HG03097 (cell line): ENCODE data around the gene CCT3.
"Not testable (repeated sequence)": the region's sequence is repeated elsewhere in the genome, so short reads cannot be mapped to it uniquely, and the experiment has no call there.

ENCODE experiments used
- ATAC-seq: cut with Tn5 transposase; IDR thresholded peaks from one replicate; pipeline ENCODE4 v1.9.1; 2021; ENCODE audit not compliant: unreplicated experiment, low FRiP score

The CCT3 gene

GRCh38 chr1:156337052-156337887, 822 bp downstream of the CCT3 start:
- no peak for ATAC-seq

GRCh38 chr1:156336242-156336641, 1.9 kb downstream of the CCT3 start:
- ATAC-seq, result no peak

GRCh38 chr1:156323179-156323578, 14.9 kb downstream of the CCT3 start:
- ATAC-seq, result not testable (repeated sequence)

- ATAC-seq, result no peak
Measured at GRCh38 chr1:156320560-156320959, 17.5 kb downstream of the CCT3 start.

GRCh38 chr1:156319664-156320063, 18.4 kb downstream of the CCT3 start:
- ATAC-seq, result no peak

- ATAC-seq, result no peak
Measured at GRCh38 chr1:156316909-156317308, 21.2 kb downstream of the CCT3 start.

GRCh38 chr1:156310962-156311361, 27.1 kb downstream of the CCT3 start:
- no peak for ATAC-seq

- no peak for ATAC-seq
Measured at GRCh38 chr1:156308078-156308477, 30.0 kb downstream of the CCT3 start.

GRCh38 chr1:156305215-156305614, 32.9 kb downstream of the CCT3 start:
- ATAC-seq, result no peak

GRCh38 chr1:156303241-156303640, 34.9 kb downstream of the CCT3 start:
- no peak for ATAC-seq

GRCh38 chr1:156298852-156299357, 39.2 kb downstream of the CCT3 start, which contains the start of gene VHLL:
Gene VHLL (minus strand): TSS chr1:156299307. CDS start chr1:156299189, 118 bp downstream.
- no peak for ATAC-seq

GRCh38 chr1:156295391-156295947, 42.6 kb downstream of the CCT3 start, which contains the start of gene GLMP:
Gene GLMP (minus strand): TSS chr1:156295679. CDS start chr1:156295645, 34 bp downstream.
- no peak for ATAC-seq

- ATAC-seq, result no peak
Measured at GRCh38 chr1:156293895-156294294, 44.2 kb downstream of the CCT3 start.

GRCh38 chr1:156293098-156293434, 45.0 kb downstream of the CCT3 start:
- ATAC-seq, result no peak

- ATAC-seq, result no peak
Measured at GRCh38 chr1:156291226-156292061, 46.6 kb downstream of the CCT3 start.

GRCh38 chr1:156289857-156290256, 48.2 kb downstream of the CCT3 start:
- ATAC-seq, result no peak

- no peak for ATAC-seq
Measured at GRCh38 chr1:156286061-156286460, 52.0 kb downstream of the CCT3 start.

- ATAC-seq, result no peak
Measured at GRCh38 chr1:156285437-156285836, 52.7 kb downstream of the CCT3 start.

- ATAC-seq, result no peak
Measured at GRCh38 chr1:156284757-156285156, 53.3 kb downstream of the CCT3 start.

- no peak for ATAC-seq
Measured at GRCh38 chr1:156284112-156284511, 54.0 kb downstream of the CCT3 start, which contains the start of gene TMEM79. Gene TMEM79 (plus strand): TSS chr1:156284325. CDS start chr1:156285227, 902 bp downstream.

GRCh38 chr1:156283521-156283920, 54.6 kb downstream of the CCT3 start:
- ATAC-seq, result no peak
